Activated T-helper 17 cell treated with anti-CD3 and anti-CD28 coated beads, Interleukin-2, amount 50 U/mL, for 72 hours (primary cell): ENCODE measurements around the gene DPY19L2. TPM values are rescaled to one million over a fixed set of nuclear protein-coding genes. Genes with fewer than 3 reads are reported as not detected.
"Not testable (repeated sequence)": the region's sequence is repeated elsewhere in the genome, so short reads cannot be mapped to it uniquely, and the experiment has no call there.

ENCODE experiments used
- ATAC-seq: fragments of 150-1000 bp; cut with Tn5 transposase; replicated peaks from 2 replicates; pipeline ENCODE4 v1.10.0; 2021; ENCODE audit warnings: mild to moderate bottlenecking, moderate library complexity
- H3K27ac Mint-ChIP-seq: one replicate; pipeline ENCODE4 v1.8.0; 2022; ENCODE audit warnings: mixed read lengths
- H3K27me3 Mint-ChIP-seq: one replicate; pipeline ENCODE4 v1.8.0; 2022; ENCODE audit warnings: mixed read lengths
- H3K36me3 Mint-ChIP-seq: one replicate; pipeline ENCODE4 v1.8.0; 2022; ENCODE audit warnings: low read depth, mild to moderate bottlenecking, mixed read lengths
- H3K4me1 Mint-ChIP-seq: one replicate; pipeline ENCODE4 v1.8.0; 2022; ENCODE audit warnings: mixed read lengths
- H3K4me3 Mint-ChIP-seq: one replicate; pipeline ENCODE4 v1.8.0; 2022; ENCODE audit warnings: mild to moderate bottlenecking, mixed read lengths
- H3K9me3 Mint-ChIP-seq: one replicate; pipeline ENCODE4 v1.8.0; 2022; ENCODE audit warnings: mixed read lengths
- total RNA-seq, 2 donors: library from RNA; stranded (reverse); gene quantifications; one replicate each; pipeline ENCODE4 v1.2.3, GENCODE V29; 2022

The DPY19L2 gene
- 1 to 10 TPM in 1 of 2 donors, under 1 TPM in 1; 0.50 to 1.1 TPM for total RNA-seq

DNA sequence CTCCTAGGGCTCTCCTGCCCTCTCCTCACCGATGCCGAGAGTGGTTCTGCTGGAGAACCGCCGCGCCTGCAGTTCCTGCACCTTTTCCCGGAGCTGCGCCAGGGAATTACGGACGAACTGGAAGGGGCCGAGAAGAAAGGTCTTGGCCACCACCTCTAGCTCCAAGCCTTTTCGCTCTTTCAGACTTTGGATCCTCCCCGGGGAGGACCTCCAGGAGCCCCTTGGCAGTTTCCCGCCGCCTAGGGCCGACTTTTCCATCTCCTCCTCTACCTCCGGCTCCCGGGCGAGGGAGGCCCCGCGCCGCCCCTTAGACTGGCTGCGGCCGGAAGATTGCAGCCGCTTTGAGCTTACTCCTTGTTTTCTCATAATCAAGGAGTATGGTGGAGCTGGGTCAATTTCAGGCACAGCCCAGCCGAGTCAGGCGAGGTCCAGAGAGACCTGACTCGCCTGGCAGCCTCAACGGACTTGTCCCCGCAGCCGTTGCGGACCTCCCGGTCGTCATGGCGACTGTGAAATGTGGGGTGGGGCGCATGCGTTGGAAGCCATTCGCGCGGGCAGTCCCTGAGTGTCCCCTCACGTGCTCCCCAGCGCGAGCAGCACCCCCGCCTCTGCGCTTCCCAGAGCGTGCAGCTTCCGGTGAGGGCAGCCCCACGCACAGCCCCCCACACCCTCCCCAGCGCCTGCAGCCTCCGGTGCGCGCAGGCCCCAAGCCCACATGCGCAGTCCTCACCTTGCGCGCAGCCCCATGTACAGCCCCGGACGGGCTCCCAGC, at the start of gene DPY19L2:
TSS of gene DPY19L2 (minus strand) at position 466 of the 772 bp plus-strand sequence. CDS start at position 366, 100 bp downstream.
- Mint-ChIP-seq H3K27me3 (peaks cover 31% of the 10 kb centered on the region), H3K4me1 (no peaks in the 10 kb centered on the region), H3K27ac (no peak within 1 kb of the TSS), H3K36me3 (no peaks in the 10 kb centered on the region), H3K4me3 (peak within 1 kb of the TSS; percentile 72), H3K9me3 (no peaks in the 10 kb centered on the region)
- ATAC-seq: peak; percentile 29

DNA sequence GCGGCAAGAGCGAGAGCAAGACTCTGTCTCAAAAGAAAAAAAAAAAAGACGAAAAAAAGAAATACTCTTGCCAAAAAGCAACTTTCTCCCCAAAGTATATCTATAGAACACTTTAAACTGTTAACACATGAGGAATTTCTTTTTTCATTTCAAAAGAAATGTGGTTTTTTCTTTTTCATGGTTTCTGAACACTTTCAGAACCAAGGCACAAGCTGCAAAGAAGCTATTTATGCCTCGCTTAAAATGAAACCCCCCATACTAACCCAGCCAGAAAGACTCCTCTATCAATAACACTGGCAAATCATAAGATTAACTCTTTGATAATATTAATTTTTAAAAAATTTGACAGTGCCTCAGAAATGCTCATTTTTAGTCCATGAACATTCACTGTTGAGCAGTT, 48.6 kb upstream of the DPY19L2 start:
- H3K4me1 Mint-ChIP-seq, H3K27ac Mint-ChIP-seq, H3K4me3 Mint-ChIP-seq, H3K27me3 Mint-ChIP-seq, H3K36me3 Mint-ChIP-seq, H3K9me3 Mint-ChIP-seq, ATAC-seq: not testable (repeated sequence)

DNA sequence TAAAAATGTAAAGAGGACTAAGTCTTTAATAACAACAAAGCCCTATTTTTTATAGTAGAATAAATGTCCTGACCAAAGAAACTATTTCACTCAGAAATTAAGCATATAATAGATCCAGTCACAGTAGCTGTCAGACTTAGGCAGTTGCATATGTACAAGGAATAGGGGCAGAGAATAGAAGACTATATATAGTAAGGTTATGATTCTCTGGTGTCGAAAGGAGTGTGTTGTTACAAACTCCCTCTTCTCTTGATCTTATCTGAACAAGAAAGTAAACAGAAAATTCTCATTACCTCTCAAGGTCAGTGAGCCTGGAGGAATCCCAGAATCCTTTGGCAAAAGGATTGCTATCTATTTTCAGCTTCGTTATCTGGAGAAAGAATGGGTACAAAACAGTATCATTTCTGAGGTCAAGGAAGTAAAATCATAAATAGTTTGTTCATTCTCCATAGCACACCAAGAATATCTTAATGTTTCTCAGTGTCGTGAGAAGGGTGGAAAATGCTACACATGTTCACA, 46.9 kb upstream of the DPY19L2 start:
- not testable (repeated sequence) for H3K27me3 Mint-ChIP-seq, H3K36me3 Mint-ChIP-seq, H3K4me1 Mint-ChIP-seq

DNA sequence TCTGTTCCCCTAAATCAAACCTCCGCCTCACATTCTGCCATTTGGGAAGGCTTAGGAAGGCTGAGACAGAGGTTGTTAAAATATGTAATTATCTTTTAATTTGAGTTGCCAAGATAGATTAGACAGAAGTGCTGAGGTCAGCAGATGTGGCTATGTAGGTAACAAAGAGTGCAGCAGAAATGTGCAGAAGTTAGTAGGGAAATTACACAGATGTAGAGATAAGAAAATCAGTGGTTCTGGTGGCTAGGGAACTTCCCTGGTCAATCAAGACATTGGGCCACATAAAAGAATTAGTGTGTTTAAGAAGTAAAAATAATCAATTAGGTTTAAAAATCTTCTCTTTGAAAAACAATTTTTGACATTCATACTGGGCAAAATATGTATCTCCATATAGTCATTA, 46.1 kb upstream of the DPY19L2 start:
- not testable (repeated sequence) for H3K36me3 Mint-ChIP-seq, ATAC-seq, H3K4me3 Mint-ChIP-seq, H3K27me3 Mint-ChIP-seq, H3K4me1 Mint-ChIP-seq, H3K9me3 Mint-ChIP-seq
- H3K27ac Mint-ChIP-seq: peak overlapping the region; percentile 11

More for the DNA sequence above, 46.9 kb upstream of the DPY19L2 start:
- ATAC-seq, H3K4me3 Mint-ChIP-seq, H3K9me3 Mint-ChIP-seq, H3K27ac Mint-ChIP-seq: not testable (repeated sequence)

DNA sequence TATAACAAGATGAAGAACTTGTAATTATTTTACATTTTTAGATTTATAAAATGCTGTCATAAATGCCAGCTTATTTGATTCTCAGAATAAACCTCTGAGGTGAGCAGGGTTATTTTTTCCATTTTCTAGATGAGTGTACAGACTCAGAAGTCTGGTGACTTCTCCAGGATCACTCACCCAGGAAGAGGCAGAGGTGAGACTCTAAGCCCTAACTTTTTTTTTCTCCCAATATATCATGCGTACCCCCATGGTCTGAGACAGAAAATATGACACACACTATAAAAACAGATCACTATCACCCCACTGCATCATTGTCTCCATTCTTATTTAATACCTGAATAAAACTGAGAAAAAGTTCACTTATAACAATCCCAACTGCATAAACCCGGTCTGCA, 45.4 kb upstream of the DPY19L2 start:
- H3K4me1 Mint-ChIP-seq, H3K4me3 Mint-ChIP-seq, H3K9me3 Mint-ChIP-seq, H3K27me3 Mint-ChIP-seq, H3K36me3 Mint-ChIP-seq: not testable (repeated sequence)
- peak; percentile 85 for ATAC-seq
- peak overlapping the region; percentile 11 for H3K27ac Mint-ChIP-seq

DNA sequence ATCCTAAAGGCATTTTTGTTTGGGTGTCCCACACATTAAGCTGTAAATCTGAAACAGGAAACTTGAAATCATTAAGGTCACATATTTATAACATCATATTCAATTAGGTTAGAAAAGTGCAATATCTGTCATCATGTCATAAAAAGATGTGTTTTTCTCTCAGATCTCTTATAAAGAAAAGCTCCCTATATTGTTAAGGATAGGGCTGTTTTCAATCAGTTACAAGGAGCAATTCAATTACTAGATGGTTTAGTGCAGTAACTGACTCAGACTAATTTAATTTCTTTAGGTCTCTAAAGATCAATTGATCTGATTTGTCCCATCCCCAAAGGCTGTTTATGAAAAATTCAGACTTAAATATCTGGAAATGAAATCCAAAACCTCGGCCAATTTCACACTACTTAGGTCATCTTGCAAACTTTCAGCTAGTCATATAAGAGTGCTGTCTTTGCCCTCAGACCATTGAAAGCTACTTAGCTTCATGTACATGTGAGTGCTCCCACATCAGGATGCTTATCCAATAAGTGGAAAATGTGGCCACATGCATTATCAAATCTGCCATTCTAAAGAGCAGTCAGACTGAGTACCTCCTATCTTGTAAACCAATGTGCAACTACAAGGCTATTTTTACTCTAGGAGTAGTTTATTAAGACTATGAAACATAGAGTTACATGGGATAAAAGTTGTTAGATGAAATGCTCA, 44.8 kb upstream of the DPY19L2 start:
- not testable (repeated sequence) for H3K4me3 Mint-ChIP-seq, H3K9me3 Mint-ChIP-seq, H3K36me3 Mint-ChIP-seq, H3K27me3 Mint-ChIP-seq, H3K4me1 Mint-ChIP-seq, H3K27ac Mint-ChIP-seq
- ATAC-seq: peak; percentile 54

DNA sequence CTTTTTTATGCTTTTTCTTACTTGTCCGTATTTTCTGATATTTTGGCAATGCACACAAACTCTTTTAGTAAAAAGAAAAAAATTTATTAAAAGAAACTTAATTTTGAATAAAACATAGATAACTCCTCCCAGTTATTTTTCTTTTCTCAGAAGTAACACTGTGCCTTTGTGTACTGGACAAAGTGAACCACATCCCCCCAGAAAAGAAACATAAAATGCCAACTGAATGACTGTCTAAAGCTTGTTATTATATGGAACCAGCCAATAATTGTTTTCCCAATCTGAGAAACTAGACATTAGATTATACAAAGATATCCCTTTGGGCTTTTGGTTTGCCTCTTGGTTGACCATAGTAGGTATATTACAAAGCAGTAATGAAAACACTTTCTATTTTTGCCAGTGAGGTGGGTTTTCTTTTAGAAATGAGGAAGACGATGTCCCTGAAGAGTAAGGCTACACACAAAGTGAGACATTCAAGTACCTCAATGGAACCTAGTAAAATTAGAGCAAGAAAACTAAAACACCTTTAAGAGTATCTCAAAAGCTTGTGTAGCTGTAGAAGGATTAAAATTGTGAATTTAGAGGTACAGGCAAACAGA, 44.2 kb upstream of the DPY19L2 start:
- H3K9me3 Mint-ChIP-seq, H3K4me1 Mint-ChIP-seq, H3K4me3 Mint-ChIP-seq, H3K27ac Mint-ChIP-seq, H3K36me3 Mint-ChIP-seq, ATAC-seq, H3K27me3 Mint-ChIP-seq: not testable (repeated sequence)

DNA sequence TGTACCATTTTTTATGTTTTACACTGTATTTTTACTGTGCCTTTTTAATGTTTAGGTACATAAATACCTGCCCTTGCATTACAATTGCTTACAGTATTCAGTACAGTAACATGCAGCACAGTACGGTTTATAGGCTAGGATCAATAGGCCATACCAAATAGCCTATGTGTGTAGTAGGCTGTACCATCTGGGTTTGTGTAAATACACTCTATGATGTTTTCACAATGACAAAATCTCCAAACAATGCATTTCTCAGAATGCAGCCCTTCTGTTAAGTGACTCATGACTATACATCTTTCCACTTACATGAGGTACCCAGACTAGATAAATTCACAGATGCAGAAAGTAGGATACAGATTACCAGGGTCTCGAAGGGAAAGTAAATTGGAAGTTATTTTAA, 43.0 kb upstream of the DPY19L2 start:
- ATAC-seq: peak; percentile 23
- H3K27me3 Mint-ChIP-seq: not testable (repeated sequence)

DNA sequence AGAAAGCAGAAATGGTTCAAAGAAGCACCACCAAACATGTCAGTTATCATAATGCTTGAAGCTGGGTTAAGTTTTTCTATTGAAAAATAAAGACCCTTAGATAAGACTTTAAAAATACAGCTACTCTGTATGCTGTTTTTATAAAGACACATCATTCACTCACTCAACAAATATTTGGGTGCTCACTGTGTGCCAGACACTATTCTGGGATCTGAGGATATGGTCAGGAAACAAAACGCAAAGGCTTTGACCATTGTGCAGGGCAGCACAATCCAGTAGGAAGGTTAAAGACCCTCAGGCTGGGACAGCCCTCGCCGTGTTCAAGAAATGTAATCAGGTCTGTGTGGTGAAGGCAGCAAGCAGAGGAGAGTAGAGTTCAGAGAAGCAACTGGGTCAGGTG, 38.0 kb upstream of the DPY19L2 start:
- H3K36me3 Mint-ChIP-seq: no peaks in the 10 kb centered on the region
- H3K4me1 Mint-ChIP-seq: no peaks in the 10 kb centered on the region
- no peak overlapping the region for H3K27ac Mint-ChIP-seq
- H3K27me3 Mint-ChIP-seq: peaks cover 4% of the 10 kb centered on the region
- H3K4me3 Mint-ChIP-seq: no peak overlapping the region
- ATAC-seq: no peak
- no peaks in the 10 kb centered on the region for H3K9me3 Mint-ChIP-seq

More for the DNA sequence above, 43.0 kb upstream of the DPY19L2 start:
- H3K27ac Mint-ChIP-seq, H3K4me1 Mint-ChIP-seq, H3K36me3 Mint-ChIP-seq, H3K9me3 Mint-ChIP-seq, H3K4me3 Mint-ChIP-seq: not testable (repeated sequence)

DNA sequence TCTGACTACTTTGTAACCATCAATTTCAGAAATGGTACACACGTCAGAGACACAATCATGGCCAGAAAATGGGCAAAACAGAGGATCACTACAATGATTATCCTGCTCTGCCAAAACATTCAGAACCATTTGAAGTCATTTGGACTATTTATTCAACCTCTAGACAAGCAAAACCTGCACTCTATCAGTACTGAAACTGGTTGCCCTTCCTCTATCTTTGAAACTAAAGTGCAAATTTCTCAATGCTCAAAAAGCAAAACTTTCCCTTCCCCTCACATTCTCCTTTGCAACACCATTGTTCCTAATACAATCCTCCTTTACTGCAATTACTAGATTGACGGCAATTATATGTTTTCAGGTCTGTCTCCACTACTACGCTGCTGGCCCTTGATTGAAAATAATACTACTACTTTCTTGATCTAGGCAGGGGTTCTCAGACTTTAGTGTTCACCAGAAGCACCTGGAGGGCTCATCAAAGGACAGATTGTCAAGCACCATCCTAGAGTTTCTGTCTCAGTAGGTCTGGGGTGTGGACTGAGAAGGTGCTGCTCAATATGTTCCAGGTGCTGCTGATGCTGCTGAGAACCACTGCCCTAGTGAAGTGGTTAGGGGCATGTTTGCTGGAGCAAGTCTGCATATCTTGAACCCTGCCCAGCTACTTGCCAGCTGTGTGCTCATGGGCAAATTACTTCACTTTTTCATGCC, 31.5 kb upstream of the DPY19L2 start:
- not testable (repeated sequence) for H3K36me3 Mint-ChIP-seq, H3K27ac Mint-ChIP-seq, H3K4me1 Mint-ChIP-seq, ATAC-seq, H3K9me3 Mint-ChIP-seq, H3K4me3 Mint-ChIP-seq
- H3K27me3 Mint-ChIP-seq: peaks cover 19% of the 10 kb centered on the region

DNA sequence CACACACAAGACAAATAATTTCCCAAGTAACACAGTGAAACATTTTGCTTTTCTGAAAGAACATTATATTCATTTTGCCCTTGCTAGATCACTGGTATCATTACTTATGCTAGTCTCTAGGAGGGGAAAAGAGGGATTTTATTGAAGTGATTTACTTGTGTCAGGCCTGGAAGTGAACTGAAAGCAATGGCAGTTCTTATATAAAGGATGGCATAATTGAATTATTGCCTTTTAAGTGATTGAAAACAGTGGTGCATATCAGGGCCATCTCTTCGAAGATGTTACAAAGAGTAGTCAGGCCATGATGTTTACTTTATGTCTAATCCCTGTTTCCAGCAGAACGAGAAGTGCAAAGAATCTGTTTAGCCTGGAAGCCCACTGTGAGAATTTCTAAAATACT, 30.7 kb upstream of the DPY19L2 start:
- H3K4me3 Mint-ChIP-seq, ATAC-seq, H3K9me3 Mint-ChIP-seq, H3K4me1 Mint-ChIP-seq, H3K27ac Mint-ChIP-seq, H3K36me3 Mint-ChIP-seq: not testable (repeated sequence)
- H3K27me3 Mint-ChIP-seq: peaks cover 19% of the 10 kb centered on the region

DNA sequence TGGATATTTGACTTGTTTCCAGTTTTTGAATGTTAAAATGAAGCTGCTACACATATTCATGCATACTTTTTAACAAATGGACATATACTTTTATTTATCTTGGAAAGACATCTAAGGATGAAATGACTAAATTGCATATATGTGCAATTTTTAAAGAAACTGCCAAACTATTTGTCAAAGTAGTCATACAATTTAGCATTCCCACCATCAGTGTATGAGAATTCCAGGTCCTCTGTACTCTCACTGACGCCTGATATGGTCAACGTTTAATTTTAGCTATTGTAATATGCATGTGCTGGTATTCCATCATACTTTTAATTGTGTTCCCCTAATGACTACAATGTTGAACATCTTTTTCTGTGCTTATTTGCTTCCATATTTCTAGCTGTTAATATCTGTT, 22.5 kb upstream of the DPY19L2 start:
- H3K4me1 Mint-ChIP-seq, H3K27ac Mint-ChIP-seq, H3K9me3 Mint-ChIP-seq, H3K27me3 Mint-ChIP-seq, H3K36me3 Mint-ChIP-seq, H3K4me3 Mint-ChIP-seq, ATAC-seq: not testable (repeated sequence)

DNA sequence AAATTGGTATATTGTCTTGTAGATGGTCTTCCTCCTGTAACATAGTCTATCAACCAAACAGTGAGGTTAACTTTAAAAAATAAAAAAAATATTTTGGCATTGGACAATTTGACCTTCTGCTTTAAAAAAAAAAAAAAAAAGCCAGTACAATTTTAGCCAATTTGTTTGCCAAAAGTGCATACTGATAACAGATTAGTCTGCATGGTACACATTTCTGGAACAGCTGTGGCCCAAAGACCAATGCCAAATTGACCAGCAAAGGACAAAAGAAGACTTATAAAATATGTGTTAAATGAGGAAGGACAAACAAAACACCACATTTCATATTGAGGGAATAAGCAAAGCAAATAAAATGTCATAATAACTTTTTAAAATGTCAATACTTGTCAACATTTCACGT, 20.8 kb upstream of the DPY19L2 start:
- H3K36me3 Mint-ChIP-seq, H3K9me3 Mint-ChIP-seq, H3K27me3 Mint-ChIP-seq, H3K4me1 Mint-ChIP-seq, H3K4me3 Mint-ChIP-seq, H3K27ac Mint-ChIP-seq, ATAC-seq: not testable (repeated sequence)

DNA sequence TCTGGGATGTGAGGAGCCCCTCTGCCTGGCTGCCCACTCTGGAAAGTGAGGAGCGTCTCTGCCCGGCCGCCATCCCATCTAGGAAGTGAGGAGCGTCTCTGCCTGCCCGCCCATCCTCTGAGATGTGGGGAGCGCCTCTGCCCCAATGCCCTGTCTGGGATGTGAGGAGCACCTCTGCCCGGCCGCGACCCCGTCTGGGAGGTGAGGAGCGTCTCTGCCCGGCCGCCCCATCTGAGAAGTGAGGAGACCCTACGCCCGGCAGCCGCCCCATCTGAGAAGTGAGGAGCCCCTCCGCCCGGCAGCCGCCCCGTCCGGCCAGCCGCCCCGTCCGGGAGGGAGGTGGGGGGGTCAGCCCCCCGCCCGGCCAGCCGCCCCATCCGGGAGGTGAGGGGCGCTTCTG, 18.3 kb upstream of the DPY19L2 start:
- not testable (repeated sequence) for ATAC-seq, H3K36me3 Mint-ChIP-seq, H3K4me3 Mint-ChIP-seq, H3K27ac Mint-ChIP-seq, H3K4me1 Mint-ChIP-seq, H3K27me3 Mint-ChIP-seq, H3K9me3 Mint-ChIP-seq
